K562 (cell line): Measurements from ENCODE around the gene TRMT112. TPM values are rescaled to one million over a fixed set of nuclear protein-coding genes. Genes with fewer than 3 reads are reported as not detected.

Experiments used
- ATAC-seq: fragments of 200-7000 bp; cut with Tn5 transposase; 3 replicates; pipeline ENCODE4 v1.9.1; 2020; ENCODE audit warnings: moderate library complexity
- BruUV-seq: library from RNA; stranded (reverse); fragments of 400-500 nt; replicated peaks from 2 replicates; lab custom pipeline; 2021; lab: Mats Ljungman, UMichigan
- CTCF ChIA-PET: fragments of 300-600 bp; formaldehyde crosslinking; extraction: SDS; loops from one replicate; lab custom pipeline; 2021; ENCODE audit warnings: low intra/inter-chr PET ratio; lab: Yijun Ruan, JAX
- POLR2A ChIA-PET: fragments of 300-600, 350-650 bp; sonication (Branson Sonifier 250); formaldehyde crosslinking; extraction: SDS; loops from one replicate; lab custom pipeline; 2021; ENCODE audit warnings: antibody characterized with exemption, inconsistent platforms; lab: Yijun Ruan, JAX
- DNase-seq, 4 experiments: peaks; one replicate each; pipeline versions ENCODE4 v3.0.0 to v3.0.0-alpha.2; 2011 to 2018; ENCODE audit warnings: low spot score in 3 of 4, mixed read lengths in 3 of 4; ENCODE audit errors: extremely low read depth in 1 of 4
- FAIRE-seq: peaks from 2 replicates; lab custom pipeline; 2011; peaks lifted over from hg19 to GRCh38; lab: Jason Lieb, UNC
- H2AFZ ChIP-seq: 2 replicates; pipeline ENCODE4 v1.6.0; 2011; ENCODE audit warnings: low read depth, low read length, control low read depth, inconsistent platforms
- H3K27ac ChIP-seq: fragments of 200-600 bp; 3 replicates; pipeline ENCODE4 v1.8.0; 2011; ENCODE audit warnings: low read depth, mild to moderate bottlenecking, control low read depth, inconsistent platforms, low read length, moderate library complexity, mixed read lengths; ENCODE audit errors: extremely low read depth
- H3K27me3 ChIP-seq, 2 experiments: fragments of 300-600 bp in 1 of 2; 2 replicates in 1 of 2; 3 replicates in 1 of 2; pipeline versions ENCODE4 v1.6.0 to v1.8.0; 2011; ENCODE audit warnings: inconsistent platforms in 2 of 2, low read length in 2 of 2, mild to moderate bottlenecking in 1 of 2, mixed read lengths in 1 of 2, moderate library complexity in 1 of 2; ENCODE audit not compliant: control insufficient read depth in 2 of 2, insufficient read depth in 2 of 2
- H3K36me3 ChIP-seq: fragments of 300-600 bp; 3 replicates; pipeline ENCODE4 v1.8.0; 2011; ENCODE audit warnings: mild to moderate bottlenecking, low read length, inconsistent platforms; ENCODE audit not compliant: control insufficient read depth, insufficient read depth
- H3K4me1 ChIP-seq, 2 experiments: fragments of 200-600 bp in 1 of 2; replicated peaks in 1 of 2; 2 replicates in 1 of 2; 3 replicates in 1 of 2; pipeline versions ENCODE4 v1.5.1 to v1.8.0; 2011; ENCODE audit warnings: inconsistent platforms in 2 of 2, low read length in 2 of 2, mild to moderate bottlenecking in 1 of 2, mixed read lengths in 1 of 2, moderate library complexity in 1 of 2; ENCODE audit not compliant: control insufficient read depth in 2 of 2, insufficient read depth in 2 of 2
- H3K4me2 ChIP-seq: 2 replicates; pipeline ENCODE4 v1.6.1; 2011; ENCODE audit warnings: low read length, control low read depth, inconsistent platforms, mixed read lengths; ENCODE audit not compliant: insufficient read depth
- H3K4me3 ChIP-seq: fragments of 200-600 bp; sonication (generic), shearing (Covaris generic); 2 replicates; pipeline ENCODE4 v1.5.1; 2016; ENCODE audit warnings: control low read depth, inconsistent platforms
- H3K79me2 ChIP-seq: fragments of 200-600 bp; 3 replicates; pipeline ENCODE4 v1.8.0; 2011; ENCODE audit warnings: low read length, inconsistent platforms; ENCODE audit not compliant: control insufficient read depth, insufficient read depth
- H3K9ac ChIP-seq, 2 experiments: 2 replicates each; pipeline versions ENCODE4 v1.6.0 to v1.6.1; 2011; ENCODE audit warnings: low read depth in 2 of 2, low read length in 2 of 2, control low read depth in 1 of 2, inconsistent platforms in 1 of 2, mild to moderate bottlenecking in 1 of 2, mixed read lengths in 1 of 2; ENCODE audit not compliant: insufficient read depth in 1 of 2
- H3K9me1 ChIP-seq: one replicate; pipeline ENCODE4 v1.6.0; 2011; ENCODE audit warnings: inconsistent platforms, mild to moderate bottlenecking, low read length, moderate library complexity; ENCODE audit not compliant: control insufficient read depth, insufficient read depth
- H3K9me3 ChIP-seq: replicated peaks from 2 replicates; pipeline ENCODE4 v1.5.1; 2011; ENCODE audit warnings: low read depth, low read length, inconsistent platforms; ENCODE audit not compliant: control insufficient read depth, insufficient read depth
- H4K20me1 ChIP-seq: replicated peaks from 2 replicates; pipeline ENCODE4 v1.6.1; 2011; ENCODE audit warnings: low read length, inconsistent platforms, mixed read lengths; ENCODE audit not compliant: control insufficient read depth, insufficient read depth
- BCOR ChIP-seq: fragments of 450-650 bp; IDR thresholded peaks from 2 replicates; pipeline ENCODE4 v1.6.1; 2016
- CBX3 ChIP-seq, 2 experiments: IDR thresholded peaks; 1 replicate in 1 of 2; 2 replicates in 1 of 2; pipeline ENCODE4 v1.6.1; 2012; ENCODE audit warnings: inconsistent platforms in 2 of 2, low read length in 2 of 2, borderline replicate concordance in 1 of 2, control low read depth in 1 of 2
- COPS2 ChIP-seq: fragments of 450-650 bp; conservative IDR thresholded peaks from 2 replicates; pipeline ENCODE4 v1.6.1; 2016; ENCODE audit warnings: mild to moderate bottlenecking, moderate library complexity
- HDAC2 ChIP-seq: fragments of 450-650 bp; IDR thresholded peaks from 2 replicates; pipeline ENCODE4 v1.6.1; 2016; ENCODE audit warnings: mild to moderate bottlenecking
- HLTF ChIP-seq: fragments of 450-650 bp; IDR thresholded peaks from 2 replicates; pipeline ENCODE4 v1.6.1; 2016
- HMGN3 ChIP-seq: IDR thresholded peaks from 2 replicates; pipeline ENCODE4 v1.6.1; 2011; ENCODE audit warnings: borderline replicate concordance, low read depth, mild to moderate bottlenecking, mixed read lengths, low read length; ENCODE audit not compliant: insufficient read length; ENCODE audit errors: extremely low read depth
- NFYB ChIP-seq: IDR thresholded peaks from 2 replicates; pipeline ENCODE4 v1.6.1; 2011; ENCODE audit warnings: mild to moderate bottlenecking, moderate library complexity; ENCODE audit not compliant: insufficient read length; ENCODE audit errors: extremely low read depth
- PKNOX1 ChIP-seq: fragments of 450-650 bp; IDR thresholded peaks from 2 replicates; pipeline ENCODE4 v1.6.1; 2016
- RBM25 ChIP-seq: fragments of 200-400 bp; formaldehyde crosslinking; IDR thresholded peaks from 2 replicates; pipeline ENCODE4 v1.6.1; 2018; ENCODE audit warnings: low read length, low read depth, moderate library complexity; ENCODE audit not compliant: severe bottlenecking
- TRIM24 ChIP-seq, 2 experiments: fragments of 450-650 bp; IDR thresholded peaks; 2 replicates each; pipeline ENCODE4 v1.6.1; 2016
- USF1 ChIP-seq: sonication (generic); formaldehyde crosslinking; IDR thresholded peaks from 2 replicates; pipeline ENCODE4 v1.9.0; 2022; ENCODE audit warnings: mild to moderate bottlenecking, missing genetic modification reagents
- USF2 ChIP-seq: sonication (generic); formaldehyde crosslinking; IDR thresholded peaks from 2 replicates; pipeline ENCODE4 v1.5.0; 2020; ENCODE audit warnings: missing genetic modification reagents
- ZBTB8A ChIP-seq: fragments of 450-650 bp; IDR thresholded peaks from 2 replicates; pipeline ENCODE4 v1.6.1; 2018; ENCODE audit warnings: mild to moderate bottlenecking, moderate library complexity; ENCODE audit not compliant: partially characterized antibody
- ZKSCAN3 ChIP-seq: fragments of 250-450 bp; sonication (Bioruptor Pico); IDR thresholded peaks from 2 replicates; pipeline ENCODE4 v1.4.0; 2020
- ZNF586 ChIP-seq: fragments of 450-650 bp; formaldehyde crosslinking; conservative IDR thresholded peaks from 2 replicates; pipeline ENCODE4 v1.4.0; 2020; ENCODE audit warnings: mild to moderate bottlenecking, moderate library complexity
- ZNF707 ChIP-seq: fragments of 250-450 bp; sonication (Bioruptor Pico); conservative IDR thresholded peaks from 2 replicates; pipeline ENCODE4 v1.8.0; 2022; ENCODE audit warnings: inconsistent platforms, mild to moderate bottlenecking, moderate library complexity
- WGBS: fragments of 100-300 bp; shearing (Covaris generic); methylation state at CpG from one replicate; pipeline ENCODE4 v1.1.6; 2016; ENCODE audit warnings: low coverage, mixed read lengths; ENCODE audit not compliant: insufficient coverage; ENCODE audit errors: missing lambda C conversion rate; 5-methylcytosine and 5-hydroxymethylcytosine counted together
- in situ Hi-C: fragments of 300-500 bp; cut with MboI; formaldehyde crosslinking; loops from 4 replicates; pipeline ENCODE4 v1.15.0; 2018; ENCODE audit warnings: inconsistent platforms, mixed read lengths
- intact Hi-C: fragments of 100-400 bp; cut with micrococcal nuclease; formaldehyde crosslinking; loops from 2 replicates; pipeline ENCODE4 v1.14.2; 2022
- polyA plus RNA-seq, 8 experiments: library from polyadenylated mRNA; depleted of rRNA in 4 of 8; stranded (reverse) in 5 of 8; unstranded in 3 of 8; fragments of >200 nt; fragmentation: Nextera tagmentation in 2 of 8; fragmentation: Illumina TruSeq in 1 of 8; extraction: Ambion mirVana in 2 of 8; extraction: Trizol in 1 of 8; gene quantifications; 2 replicates each; pipeline versions ENCODE4 v1.2.1 to v1.2.3, GENCODE V29; 2011 to 2014; ENCODE audit warnings: inconsistent platforms in 1 of 8, missing spikeins in 1 of 8
- total RNA-seq, 7 experiments: library from RNA; depleted of rRNA in 6 of 7; stranded (reverse); fragments of >200 nt in 6 of 7; fragmentation: Illumina TruSeq in 2 of 7; extraction: Trizol in 2 of 7; gene quantifications; 2 replicates each; pipeline versions ENCODE4 v1.2.1 to v1.2.3, GENCODE V29; 2011 to 2021; ENCODE audit warnings: low replicate concordance in 1 of 7
- TF ChIP-seq, protein P1 (sequence below): fragments of 250-450 bp; sonication (Bioruptor Pico); IDR thresholded peaks from 2 replicates; pipeline ENCODE4 v1.8.0; 2022; ENCODE audit warnings: inconsistent platforms, mild to moderate bottlenecking, moderate library complexity, borderline replicate concordance
- TF ChIP-seq, protein P2 (sequence below): fragments of 250-450 bp; sonication (Bioruptor Pico); IDR thresholded peaks from 2 replicates; pipeline ENCODE4 v1.4.0; 2020

TRMT112 gene
- total and polyA plus RNA-seq, 9 of the 15 experiments (the other 6 are each of a cell fraction or from before 2014, with no cell fraction given): 162 to 444 (median 300) TPM

GRCh38 chr11:64327375-64327774 lies 10.0 kb upstream of the TRMT112 start:
- no peak overlapping the region for H3K27ac ChIP-seq
- no peak overlapping the region for H2AFZ ChIP-seq
- peaks cover 5% of the 10 kb centered on the region; the same call in 2 of the 3 replicates for H3K36me3 ChIP-seq
- no TSS peak for BruUV-seq
- no peaks in the 10 kb centered on the region; the same call in 1 of the 2 replicates for H3K9me3 ChIP-seq
- no peaks in the 10 kb centered on the region for H3K9me1 ChIP-seq
- no peak for ATAC-seq
- DNase-seq: no peak
- in situ Hi-C loops: no loop called here
- intact Hi-C loops: no loop called here
- ChIA-PET CTCF (no interaction called here), POLR2A (interaction anchor here (1.5 kb wide), 1 partner anchor 10 kb away, joined by 6 read pairs; the partner anchor contains the start of genes PRDX5 and TRMT112)
- no peak overlapping the region for H3K4me2 ChIP-seq
- no peak overlapping the region for H3K4me3 ChIP-seq
- 15% methylated on average over 2 of the region's 2 CpGs for WGBS
- H3K79me2 ChIP-seq: no peaks in the 10 kb centered on the region
- peaks cover 18 to 44% of the 10 kb centered on the region in 2 experiments for H3K4me1 ChIP-seq
- H3K27me3 ChIP-seq: no peaks in the 10 kb centered on the region
- no peak for FAIRE-seq
- no peak overlapping the region for H3K9ac ChIP-seq
- no peaks in the 10 kb centered on the region for H4K20me1 ChIP-seq
- TF ChIP-seq HDAC2 (peak; percentile 40; the same call in 1 of the 2 replicates), ZNF586 (CRISPR knock-in tag) (no peak), HMGN3 (no peak), COPS2 (no peak), CBX3 (IDR thresholded peaks at IDR 0.05; ENCODE audit: borderline replicate concordance in 1 of 2, low read length in 2 of 2) (peak in 1 of 2 experiments; percentile 87; a peak in 2 of 3 replicates), HLTF (peak; percentile 96), ZBTB8A (no peak), USF1 (CRISPR knock-in tag) (peak; percentile 35), USF2 (peak; percentile 29; the same call in 1 of the 2 replicates), PKNOX1 (peak; percentile 71), BCOR (peak; percentile 87), ZNF707 (CRISPR knock-in tag) (no peak), RBM25 (peak; percentile 91), ZKSCAN3 (CRISPR knock-in tag) (no peak), TRIM24 (IDR thresholded peaks at IDR 0.05) (0 out of 4 replicates have a peak, but pooled peaks of 1 of the 2 experiments have one; percentile 12), NFYB (peak; percentile 32)
- TF ChIP-seq, protein P1, sequence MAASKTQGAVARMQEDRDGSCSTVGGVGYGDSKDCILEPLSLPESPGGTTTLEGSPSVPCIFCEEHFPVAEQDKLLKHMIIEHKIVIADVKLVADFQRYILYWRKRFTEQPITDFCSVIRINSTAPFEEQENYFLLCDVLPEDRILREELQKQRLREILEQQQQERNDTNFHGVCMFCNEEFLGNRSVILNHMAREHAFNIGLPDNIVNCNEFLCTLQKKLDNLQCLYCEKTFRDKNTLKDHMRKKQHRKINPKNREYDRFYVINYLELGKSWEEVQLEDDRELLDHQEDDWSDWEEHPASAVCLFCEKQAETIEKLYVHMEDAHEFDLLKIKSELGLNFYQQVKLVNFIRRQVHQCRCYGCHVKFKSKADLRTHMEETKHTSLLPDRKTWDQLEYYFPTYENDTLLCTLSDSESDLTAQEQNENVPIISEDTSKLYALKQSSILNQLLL (CRISPR knock-in tag): no peak
- TF ChIP-seq, protein P2, sequence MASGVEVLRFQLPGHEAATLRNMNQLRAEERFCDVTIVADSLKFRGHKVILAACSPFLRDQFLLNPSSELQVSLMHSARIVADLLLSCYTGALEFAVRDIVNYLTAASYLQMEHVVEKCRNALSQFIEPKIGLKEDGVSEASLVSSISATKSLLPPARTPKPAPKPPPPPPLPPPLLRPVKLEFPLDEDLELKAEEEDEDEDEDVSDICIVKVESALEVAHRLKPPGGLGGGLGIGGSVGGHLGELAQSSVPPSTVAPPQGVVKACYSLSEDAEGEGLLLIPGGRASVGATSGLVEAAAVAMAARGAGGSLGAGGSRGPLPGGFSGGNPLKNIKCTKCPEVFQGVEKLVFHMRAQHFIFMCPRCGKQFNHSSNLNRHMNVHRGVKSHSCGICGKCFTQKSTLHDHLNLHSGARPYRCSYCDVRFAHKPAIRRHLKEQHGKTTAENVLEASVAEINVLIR: no peak
